GM12891 (cell line): Measurements from ENCODE around the gene KDM4B.
"Not testable (repeated sequence)": the region's sequence is repeated elsewhere in the genome, so short reads cannot be mapped to it uniquely, and the experiment has no call there.

Source experiments
- POLR2A ChIP-seq: IDR thresholded peaks from 2 replicates; pipeline ENCODE4 v1.6.1; 2011; ENCODE audit warnings: low read depth, low read length, control low read depth
- TAF1 ChIP-seq: IDR thresholded peaks from 2 replicates; pipeline ENCODE4 v1.6.1; 2011; ENCODE audit warnings: low read depth, low read length, control low read depth

DNA sequence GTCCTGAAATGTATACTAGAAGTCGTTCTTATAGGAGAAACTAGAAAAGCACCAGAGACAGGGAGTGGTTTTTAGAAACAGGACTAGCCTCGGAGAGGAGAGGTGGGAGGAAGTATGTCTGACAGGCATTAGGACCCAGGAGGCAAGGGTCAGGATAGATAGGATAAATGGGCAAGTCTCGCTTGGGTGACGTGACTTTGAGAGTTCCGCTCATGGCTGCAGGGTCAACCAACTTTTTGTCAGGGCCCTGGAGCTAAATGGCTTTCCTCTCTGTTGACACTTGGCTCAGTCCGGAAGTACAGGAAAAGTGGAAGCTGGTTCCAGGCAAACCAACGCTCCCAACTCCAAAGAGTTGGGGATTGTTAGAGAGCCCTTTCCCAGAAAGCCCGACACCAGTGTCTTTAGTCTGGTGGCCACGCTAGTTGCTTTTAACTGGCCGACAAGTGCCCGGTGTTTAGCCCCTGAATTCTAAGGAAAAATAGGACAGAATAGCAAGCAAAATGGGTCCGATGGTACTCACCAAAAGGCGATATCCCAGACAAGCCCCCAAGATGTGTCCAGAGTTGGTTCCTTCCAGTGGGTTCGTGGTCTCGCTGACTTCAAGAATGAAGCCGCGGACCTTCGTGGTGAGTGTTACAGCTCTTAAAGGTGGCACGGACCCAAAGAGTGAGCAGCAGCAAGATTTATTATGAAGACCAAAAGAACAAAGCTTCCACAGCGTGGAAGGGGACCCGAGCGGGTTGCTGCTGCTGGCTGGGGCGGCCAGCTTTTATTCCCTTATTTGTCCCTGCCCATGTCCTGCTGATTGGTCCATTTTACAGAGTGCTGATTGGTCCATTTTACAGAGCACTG is 196.2 kb downstream of the KDM4B start:
- TF ChIP-seq TAF1, POLR2A: not testable (repeated sequence)
